GM12878 (cell line): ENCODE data around the gene PHACTR1. TPM values are rescaled to one million over a fixed set of nuclear protein-coding genes. Genes with fewer than 3 reads are reported as not detected.

Experiments used
- ATF2 ChIP-seq: IDR thresholded peaks from 2 replicates; pipeline ENCODE4 v1.6.1; 2012; ENCODE audit warnings: low read length, inconsistent platforms
- BCL11A ChIP-seq: IDR thresholded peaks from 2 replicates; pipeline ENCODE4 v1.6.1; 2011; ENCODE audit warnings: low read depth, low read length
- BCLAF1 ChIP-seq: fragments of 450-650 bp; IDR thresholded peaks from 2 replicates; pipeline ENCODE4 v1.6.1; 2017; ENCODE audit warnings: antibody characterized with exemption, mild to moderate bottlenecking, moderate library complexity
- EP300 ChIP-seq, 2 experiments: fragments of 150-350 bp in 1 of 2; IDR thresholded peaks; 2 replicates each; pipeline ENCODE4 v1.6.1; 2011 to 2012; ENCODE audit warnings: low read depth in 2 of 2, low read length in 2 of 2, borderline replicate concordance in 1 of 2, improper control_type of control experiment in 1 of 2, inconsistent platforms in 1 of 2; ENCODE audit not compliant: control insufficient read depth in 1 of 2
- ETV6 ChIP-seq, 2 experiments: fragments of 450-650 bp in 1 of 2; IDR thresholded peaks in 1 of 2; conservative IDR thresholded peaks in 1 of 2; 2 replicates each; pipeline ENCODE4 v1.6.1; 2014; ENCODE audit warnings: antibody characterized with exemption in 1 of 2, borderline replicate concordance in 1 of 2, low read depth in 1 of 2, mild to moderate bottlenecking in 1 of 2, moderate library complexity in 1 of 2
- EZH2 ChIP-seq: IDR thresholded peaks from 2 replicates; pipeline ENCODE4 v1.6.1; 2012; ENCODE audit warnings: low read depth, mild to moderate bottlenecking, control low read depth, inconsistent platforms, low read length, borderline replicate concordance; ENCODE audit not compliant: control insufficient read depth
- FOXM1 ChIP-seq: IDR thresholded peaks from 2 replicates; pipeline ENCODE4 v1.6.1; 2012; ENCODE audit warnings: low read depth, mild to moderate bottlenecking, inconsistent platforms, low read length, moderate library complexity
- IKZF2 ChIP-seq, 2 experiments: fragments of 450-650 bp; IDR thresholded peaks; 2 replicates each; pipeline ENCODE4 v1.6.1; 2017; ENCODE audit warnings: mild to moderate bottlenecking in 2 of 2, moderate library complexity in 2 of 2
- KLF5 ChIP-seq: fragments of 450-650 bp; IDR thresholded peaks from 2 replicates; pipeline ENCODE4 v1.6.1; 2014; ENCODE audit warnings: mild to moderate bottlenecking; ENCODE audit not compliant: partially characterized antibody
- MLLT1 ChIP-seq: fragments of 450-650 bp; IDR thresholded peaks from 2 replicates; pipeline ENCODE4 v1.6.1; 2016; ENCODE audit warnings: mild to moderate bottlenecking
- MTA3 ChIP-seq: IDR thresholded peaks from 2 replicates; pipeline ENCODE4 v1.6.1; 2012; ENCODE audit warnings: low read length, inconsistent platforms, borderline replicate concordance
- NKRF ChIP-seq: fragments of 450-650 bp; conservative IDR thresholded peaks from 2 replicates; pipeline ENCODE4 v1.6.1; 2017; ENCODE audit warnings: mild to moderate bottlenecking, moderate library complexity
- RELB ChIP-seq: fragments of 450-650 bp; IDR thresholded peaks from 2 replicates; pipeline ENCODE4 v1.6.1; 2017; ENCODE audit warnings: low read depth, mild to moderate bottlenecking, moderate library complexity
- RFX5 ChIP-seq: IDR thresholded peaks from 2 replicates; pipeline ENCODE4 v1.6.1; 2011; ENCODE audit warnings: low read depth, low read length, improper control_type of control experiment
- SMAD1 ChIP-seq: fragments of 450-650 bp; IDR thresholded peaks from 2 replicates; pipeline ENCODE4 v1.6.1; 2018; ENCODE audit warnings: mild to moderate bottlenecking, low read depth; ENCODE audit not compliant: partially characterized antibody
- SP1 ChIP-seq: IDR thresholded peaks from one replicate; pipeline ENCODE4 v1.6.1; 2011; ENCODE audit warnings: low read depth, low read length
- SUPT20H ChIP-seq: IDR thresholded peaks from 2 replicates; pipeline ENCODE4 v1.6.1; 2011; ENCODE audit warnings: low read depth, mild to moderate bottlenecking, low read length, moderate library complexity, borderline replicate concordance; ENCODE audit not compliant: control insufficient read depth
- TCF7 ChIP-seq: IDR thresholded peaks from 2 replicates; pipeline ENCODE4 v1.6.1; 2014; ENCODE audit warnings: antibody characterized with exemption, borderline replicate concordance
- polyA plus RNA-seq, 11 experiments: library from polyadenylated mRNA; depleted of rRNA in 4 of 11; unstranded in 6 of 11; stranded (reverse) in 5 of 11; fragments of >200 nt; fragmentation: Nextera tagmentation in 4 of 11; fragmentation: Illumina TruSeq in 1 of 11; extraction: Ambion mirVana in 4 of 11; extraction: Trizol in 1 of 11; gene quantifications; 1 replicate in 1 of 11; 2 replicates in 10 of 11; pipeline versions ENCODE4 v1.2.1 to v1.2.3, GENCODE V29; 2011 to 2016; ENCODE audit warnings: inconsistent platforms in 2 of 11, missing spikeins in 2 of 11, low read depth in 1 of 11
- total RNA-seq, 4 experiments: library from RNA; depleted of rRNA in 3 of 4; stranded (reverse); fragments of >200 nt in 3 of 4; fragmentation: Illumina TruSeq in 1 of 4; extraction: Trizol in 1 of 4; gene quantifications; 2 replicates each; pipeline versions ENCODE4 v1.2.1 to v1.2.3, GENCODE V29; 2013 to 2021

The PHACTR1 gene
- total and polyA plus RNA-seq, 10 of the 15 experiments (the other 5 are each of a cell fraction or from before 2014, with no cell fraction given): 34.2 to 94.6 (median 62.3) TPM

- no peak for TF ChIP-seq NKRF
- no peak for TF ChIP-seq SP1
- peak; percentile 44; the same call in 1 of the 2 replicates for TF ChIP-seq ATF2
- no peak for TF ChIP-seq MLLT1
- TF ChIP-seq SUPT20H: no peak
- peak; percentile 90 for TF ChIP-seq BCL11A
- TF ChIP-seq RELB: peak; percentile 69
- TF ChIP-seq TCF7: no peak
- TF ChIP-seq EZH2: no peak
- TF ChIP-seq MTA3: no peak; the same call in 1 of the 2 replicates
- no peak for TF ChIP-seq BCLAF1
- no peak for TF ChIP-seq SMAD1
- no peak for TF ChIP-seq RFX5
- TF ChIP-seq IKZF2 (IDR thresholded peaks at IDR 0.05): peak in 1 of 2 experiments; percentile 45; a peak in 1 of 4 replicates
- no peak; the same call in 1 of the 2 replicates for TF ChIP-seq FOXM1
- peak in 1 of 2 experiments; percentile 32; a peak in 1 of 4 replicates for TF ChIP-seq EP300 (IDR thresholded peaks at IDR 0.05; ENCODE audit: borderline replicate concordance in 1 of 2, control insufficient read depth in 1 of 2, low read depth in 2 of 2, low read length in 2 of 2)
- no peak for TF ChIP-seq KLF5
- no peak for TF ChIP-seq ETV6 (conservative IDR thresholded peaks at IDR 0.05 in 1 of 2, IDR thresholded peaks at IDR 0.05 in 1 of 2; ENCODE audit: borderline replicate concordance in 1 of 2, low read depth in 1 of 2)
Measured at GRCh38 chr6:13304580-13305260, 588.2 kb downstream of the PHACTR1 start (continued).
